ENCODE results near the gene ENDOG.

- TF ChIP-seq POLR2A (IDR thresholded peaks at IDR 0.05) (no peak), CTCF (IDR thresholded peaks at IDR 0.05) (no peak)
Measured at GRCh38 chr9:128862401-128862851, 44.1 kb downstream of the ENDOG start.
